Measurements from ENCODE around the gene S1PR4.

S1PR4 gene

GRCh38 chr19:3203805-3204645, 25.5 kb downstream of the S1PR4 start:
- Histone ChIP-seq H3K27ac (ENCODE audit: low read length) (no peak overlapping the region), H3K4me3 (ENCODE audit: low read depth in 1 of 2, low read length in 2 of 2) (no peak overlapping the region), H3K9me3 (ENCODE audit: control insufficient read depth in 1 of 2, low read length in 2 of 2) (no peaks in the 10 kb centered on the region), H3K27me3 (ENCODE audit: low read depth, low read length) (no peaks in the 10 kb centered on the region), H3K36me3 (ENCODE audit: control insufficient read depth in 1 of 2, insufficient read depth in 2 of 2, low read length in 2 of 2) (peaks cover 20 to 71% of the 10 kb centered on the region in 2 donors), H3K4me1 (ENCODE audit: control insufficient read depth in 1 of 2, insufficient read depth in 2 of 2, low read length in 2 of 2) (no peaks in the 10 kb centered on the region)

DNA sequence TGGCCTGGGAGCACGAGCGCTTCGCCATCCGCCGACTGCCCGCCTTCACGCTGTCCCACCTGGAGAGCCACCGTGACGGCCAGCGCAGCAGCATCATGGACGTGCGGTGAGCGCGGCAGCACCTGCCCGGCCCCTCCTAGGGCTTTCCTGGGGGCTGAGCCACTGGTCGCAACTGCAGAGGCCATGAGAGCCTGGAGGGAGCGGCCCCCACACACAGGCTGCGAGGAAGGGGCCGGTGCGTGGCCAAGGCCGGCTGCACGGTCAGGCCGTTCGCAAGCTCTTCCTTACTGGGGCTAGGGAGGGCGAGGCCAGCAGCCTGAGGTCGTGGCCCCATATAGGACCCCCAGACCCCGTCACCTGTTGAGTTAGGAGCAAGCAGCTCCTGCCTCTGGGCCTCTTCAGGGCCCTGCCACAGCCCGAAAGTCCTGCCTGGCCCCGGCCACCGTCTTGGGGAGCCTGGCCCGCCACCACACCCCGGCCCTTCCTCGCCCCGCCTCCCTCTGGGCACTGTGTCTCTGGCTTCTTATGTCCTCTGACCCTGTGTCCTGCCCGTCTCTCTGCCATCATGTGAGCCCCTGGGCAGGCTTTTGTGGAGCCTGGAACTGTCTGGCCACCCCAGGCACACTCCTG, 26.2 kb downstream of the S1PR4 start:
- no peak overlapping the region for H3K27ac ChIP-seq (ENCODE audit: low read length)
- no peaks in the 10 kb centered on the region for H3K4me1 ChIP-seq (ENCODE audit: control insufficient read depth in 1 of 2, insufficient read depth in 2 of 2, low read length in 2 of 2)
- no peaks in the 10 kb centered on the region for H3K9me3 ChIP-seq (ENCODE audit: control insufficient read depth in 1 of 2, low read length in 2 of 2)
- peaks cover 20 to 67% of the 10 kb centered on the region in 2 donors for H3K36me3 ChIP-seq (ENCODE audit: control insufficient read depth in 1 of 2, insufficient read depth in 2 of 2, low read length in 2 of 2)
- no peak overlapping the region for H3K4me3 ChIP-seq (ENCODE audit: low read depth in 1 of 2, low read length in 2 of 2)
- H3K27me3 ChIP-seq (ENCODE audit: low read depth, low read length) = no peaks in the 10 kb centered on the region

- Histone ChIP-seq H3K27ac (ENCODE audit: low read length) (no peak overlapping the region), H3K36me3 (ENCODE audit: control insufficient read depth in 1 of 2, insufficient read depth in 2 of 2, low read length in 2 of 2) (peaks cover 17 to 62% of the 10 kb centered on the region in 2 donors), H3K9me3 (ENCODE audit: control insufficient read depth in 1 of 2, low read length in 2 of 2) (no peaks in the 10 kb centered on the region), H3K4me1 (ENCODE audit: control insufficient read depth in 1 of 2, insufficient read depth in 2 of 2, low read length in 2 of 2) (no peaks in the 10 kb centered on the region), H3K27me3 (ENCODE audit: low read depth, low read length) (no peaks in the 10 kb centered on the region), H3K4me3 (ENCODE audit: low read depth in 1 of 2, low read length in 2 of 2) (no peak overlapping the region)
Measured at GRCh38 chr19:3206216-3206953, 27.8 kb downstream of the S1PR4 start.

DNA sequence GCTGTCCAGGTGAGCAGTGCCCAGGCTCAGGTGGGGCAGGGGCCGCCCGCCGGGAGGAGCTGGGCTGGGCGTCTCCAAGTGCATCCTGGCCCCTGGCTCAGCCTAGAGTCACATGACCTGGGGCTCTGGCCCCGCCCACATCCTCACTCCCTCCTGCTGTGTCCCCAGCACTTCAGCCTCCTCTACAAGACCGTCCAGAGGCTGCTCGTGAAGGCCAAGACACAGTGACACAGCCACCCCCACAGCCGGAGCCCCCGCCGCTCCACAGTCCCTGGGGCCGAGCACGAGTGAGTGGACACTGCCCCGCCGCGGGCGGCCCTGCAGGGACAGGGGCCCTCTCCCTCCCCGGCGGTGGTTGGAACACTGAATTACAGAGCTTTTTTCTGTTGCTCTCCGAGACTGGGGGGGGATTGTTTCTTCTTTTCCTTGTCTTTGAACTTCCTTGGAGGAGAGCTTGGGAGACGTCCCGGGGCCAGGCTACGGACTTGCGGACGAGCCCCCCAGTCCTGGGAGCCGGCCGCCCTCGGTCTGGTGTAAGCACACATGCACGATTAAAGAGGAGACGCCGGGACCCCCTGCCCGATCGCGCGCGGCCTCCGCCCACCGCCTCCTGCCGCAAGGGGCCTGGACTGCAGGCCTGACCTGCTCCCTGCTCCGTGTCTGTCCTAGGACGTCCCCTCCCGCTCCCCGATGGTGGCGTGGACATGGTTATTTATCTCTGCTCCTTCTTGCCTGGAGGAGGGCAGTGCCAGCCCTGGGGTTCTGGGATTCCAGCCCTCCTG, 29.1 kb downstream of the S1PR4 start:
- no peak overlapping the region for H3K27ac ChIP-seq (ENCODE audit: low read length)
- H3K36me3 ChIP-seq (ENCODE audit: control insufficient read depth in 1 of 2, insufficient read depth in 2 of 2, low read length in 2 of 2) = peaks cover 17 to 50% of the 10 kb centered on the region in 2 donors

DNA sequence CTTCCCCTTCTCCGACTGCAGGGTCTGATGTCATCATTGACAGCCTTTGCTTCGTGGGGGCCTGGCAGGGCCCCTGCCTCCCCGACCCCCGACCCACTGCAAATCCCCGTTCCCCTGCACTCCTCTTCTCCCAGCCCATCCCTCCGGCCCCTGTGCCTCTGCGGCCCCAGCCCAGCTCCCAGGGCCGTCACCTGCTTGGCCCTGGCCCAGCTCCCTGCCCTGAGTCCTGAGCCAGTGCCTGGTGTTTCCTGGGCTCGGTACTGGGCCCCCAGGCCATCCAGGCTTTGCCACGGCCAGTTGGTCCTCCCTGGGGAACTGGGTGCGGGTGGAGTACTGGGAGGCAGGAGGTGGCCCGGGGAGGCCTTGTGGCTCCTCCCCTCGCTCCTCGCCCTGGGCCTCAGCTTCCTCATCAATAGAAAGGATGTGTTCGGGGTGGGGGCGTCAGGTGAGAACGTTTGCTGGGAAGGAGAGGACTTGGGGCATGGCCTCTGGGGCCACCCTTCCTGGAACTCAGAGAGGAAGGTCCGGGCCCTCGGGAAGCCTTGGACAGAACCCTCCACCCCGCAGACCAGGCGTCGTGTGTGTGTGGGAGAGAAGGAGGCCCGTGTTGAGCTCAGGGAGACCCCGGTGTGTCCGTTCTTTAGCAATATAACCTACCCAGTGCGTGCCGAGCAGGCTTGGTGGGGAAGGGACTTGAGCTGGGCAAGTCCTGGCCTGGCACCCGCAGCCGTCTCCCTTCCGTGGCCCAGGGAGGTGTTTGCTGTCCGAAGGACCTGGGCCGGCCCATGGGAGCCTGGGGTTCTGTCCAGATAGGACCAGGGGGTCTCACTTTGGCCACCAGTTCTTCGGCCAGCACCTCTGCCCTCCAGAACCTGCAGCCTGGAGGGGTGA, 30.0 kb downstream of the S1PR4 start:
- Histone ChIP-seq H3K36me3 (ENCODE audit: control insufficient read depth in 1 of 2, insufficient read depth in 2 of 2, low read length in 2 of 2) (peaks cover 17 to 44% of the 10 kb centered on the region in 2 donors), H3K27ac (ENCODE audit: low read length) (no peak overlapping the region), H3K27me3 (ENCODE audit: low read depth, low read length) (no peaks in the 10 kb centered on the region), H3K9me3 (ENCODE audit: control insufficient read depth in 1 of 2, low read length in 2 of 2) (no peaks in the 10 kb centered on the region), H3K4me1 (ENCODE audit: control insufficient read depth in 1 of 2, insufficient read depth in 2 of 2, low read length in 2 of 2) (no peaks in the 10 kb centered on the region), H3K4me3 (ENCODE audit: low read depth in 1 of 2, low read length in 2 of 2) (no peak overlapping the region)

More for the DNA sequence above, 29.1 kb downstream of the S1PR4 start:
- H3K27me3 ChIP-seq (ENCODE audit: low read depth, low read length) = no peaks in the 10 kb centered on the region
- no peak overlapping the region for H3K4me3 ChIP-seq (ENCODE audit: low read depth in 1 of 2, low read length in 2 of 2)
- no peaks in the 10 kb centered on the region for H3K9me3 ChIP-seq (ENCODE audit: control insufficient read depth in 1 of 2, low read length in 2 of 2)
- H3K4me1 ChIP-seq (ENCODE audit: control insufficient read depth in 1 of 2, insufficient read depth in 2 of 2, low read length in 2 of 2) = no peaks in the 10 kb centered on the region

GRCh38 chr19:3210347-3211017, 31.9 kb downstream of the S1PR4 start:
- Histone ChIP-seq H3K4me3 (ENCODE audit: low read depth in 1 of 2, low read length in 2 of 2) (no peak overlapping the region), H3K9me3 (ENCODE audit: control insufficient read depth in 1 of 2, low read length in 2 of 2) (no peaks in the 10 kb centered on the region), H3K27ac (ENCODE audit: low read length) (no peak overlapping the region), H3K4me1 (ENCODE audit: control insufficient read depth in 1 of 2, insufficient read depth in 2 of 2, low read length in 2 of 2) (no peaks in the 10 kb centered on the region), H3K36me3 (ENCODE audit: control insufficient read depth in 1 of 2, insufficient read depth in 2 of 2, low read length in 2 of 2) (peaks cover 14 to 25% of the 10 kb centered on the region in 2 donors), H3K27me3 (ENCODE audit: low read depth, low read length) (no peaks in the 10 kb centered on the region)

DNA sequence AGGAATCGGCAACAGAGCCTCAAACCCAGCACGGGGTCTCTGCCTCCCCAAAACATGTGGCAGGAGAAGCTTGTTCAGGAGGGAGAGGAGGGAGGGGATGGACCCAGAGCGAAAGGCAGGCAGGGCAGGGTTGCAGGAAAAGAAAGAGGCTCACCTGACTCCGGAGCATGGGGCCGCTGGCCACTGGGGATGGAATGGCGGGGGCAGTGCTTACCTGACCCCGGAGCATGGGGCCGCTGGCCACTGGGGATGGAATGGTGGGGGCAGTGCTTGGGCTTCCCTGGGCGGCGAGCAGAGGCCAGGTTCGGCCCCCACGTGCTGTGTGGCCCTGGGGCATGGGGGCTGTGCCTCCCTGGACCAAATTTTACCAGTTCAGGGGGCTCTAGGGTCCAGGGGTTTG, 32.6 kb downstream of the S1PR4 start:
- H3K27me3 ChIP-seq (ENCODE audit: low read depth, low read length) = no peaks in the 10 kb centered on the region
- peaks cover 11 to 22% of the 10 kb centered on the region in 2 donors for H3K36me3 ChIP-seq (ENCODE audit: control insufficient read depth in 1 of 2, insufficient read depth in 2 of 2, low read length in 2 of 2)
- no peaks in the 10 kb centered on the region for H3K9me3 ChIP-seq (ENCODE audit: control insufficient read depth in 1 of 2, low read length in 2 of 2)
- no peak overlapping the region for H3K27ac ChIP-seq (ENCODE audit: low read length)
- H3K4me1 ChIP-seq (ENCODE audit: control insufficient read depth in 1 of 2, insufficient read depth in 2 of 2, low read length in 2 of 2) = no peaks in the 10 kb centered on the region
- H3K4me3 ChIP-seq (ENCODE audit: low read depth in 1 of 2, low read length in 2 of 2) = no peak overlapping the region

GRCh38 chr19:3213159-3213558, 34.6 kb downstream of the S1PR4 start:
- no peak overlapping the region for H3K4me3 ChIP-seq (ENCODE audit: low read depth in 1 of 2, low read length in 2 of 2)
- H3K27me3 ChIP-seq (ENCODE audit: low read depth, low read length) = no peaks in the 10 kb centered on the region

GRCh38 chr19:3216874-3217273, 38.3 kb downstream of the S1PR4 start:
- no peaks in the 10 kb centered on the region for H3K4me1 ChIP-seq (ENCODE audit: control insufficient read depth in 1 of 2, insufficient read depth in 2 of 2, low read length in 2 of 2)

More at GRCh38 chr19:3213159-3213558, 34.6 kb downstream of the S1PR4 start:
- Histone ChIP-seq H3K4me1 (ENCODE audit: control insufficient read depth in 1 of 2, insufficient read depth in 2 of 2, low read length in 2 of 2) (no peaks in the 10 kb centered on the region), H3K27ac (ENCODE audit: low read length) (no peak overlapping the region), H3K36me3 (ENCODE audit: control insufficient read depth in 1 of 2, insufficient read depth in 2 of 2, low read length in 2 of 2) (peaks cover under 1 to 4% of the 10 kb centered on the region in 2 donors), H3K9me3 (ENCODE audit: control insufficient read depth in 1 of 2, low read length in 2 of 2) (no peaks in the 10 kb centered on the region)

DNA sequence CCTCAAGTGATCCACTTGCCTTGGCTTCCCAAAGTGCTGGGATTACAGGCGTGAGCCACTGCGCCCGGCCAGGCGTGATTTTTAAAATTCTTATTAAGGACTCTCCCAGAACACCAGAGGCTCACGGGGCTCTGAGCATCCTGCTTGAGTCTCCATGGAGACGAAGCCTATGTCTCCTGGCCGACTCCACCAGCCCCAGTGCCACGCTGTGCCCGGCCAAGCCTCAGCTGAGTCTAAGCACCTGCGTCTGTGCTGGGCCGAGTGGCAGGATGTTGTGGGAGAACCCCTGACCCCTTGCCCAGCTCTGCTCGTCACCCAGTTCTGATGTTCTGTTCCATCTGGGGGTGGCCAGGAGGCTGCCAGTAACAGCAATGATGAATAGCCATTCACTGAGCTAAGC, 42.0 kb downstream of the S1PR4 start:
- no peaks in the 10 kb centered on the region for H3K9me3 ChIP-seq (ENCODE audit: control insufficient read depth in 1 of 2, low read length in 2 of 2)
- no peaks in the 10 kb centered on the region for H3K36me3 ChIP-seq (ENCODE audit: control insufficient read depth in 1 of 2, insufficient read depth in 2 of 2, low read length in 2 of 2)
- no peak overlapping the region for H3K27ac ChIP-seq (ENCODE audit: low read length)
- no peaks in the 10 kb centered on the region for H3K27me3 ChIP-seq (ENCODE audit: low read depth, low read length)
- no peaks in the 10 kb centered on the region for H3K4me1 ChIP-seq (ENCODE audit: control insufficient read depth in 1 of 2, insufficient read depth in 2 of 2, low read length in 2 of 2)
- H3K4me3 ChIP-seq (ENCODE audit: low read depth in 1 of 2, low read length in 2 of 2) = no peak overlapping the region

More at GRCh38 chr19:3216874-3217273, 38.3 kb downstream of the S1PR4 start:
- H3K36me3 ChIP-seq (ENCODE audit: control insufficient read depth in 1 of 2, insufficient read depth in 2 of 2, low read length in 2 of 2) = no peaks in the 10 kb centered on the region
- no peak overlapping the region for H3K4me3 ChIP-seq (ENCODE audit: low read depth in 1 of 2, low read length in 2 of 2)
- H3K27ac ChIP-seq (ENCODE audit: low read length) = no peak overlapping the region
- no peaks in the 10 kb centered on the region for H3K9me3 ChIP-seq (ENCODE audit: control insufficient read depth in 1 of 2, low read length in 2 of 2)
- no peaks in the 10 kb centered on the region for H3K27me3 ChIP-seq (ENCODE audit: low read depth, low read length)
